ENCODE data around the gene M1AP. TPM values are rescaled to one million over a fixed set of nuclear protein-coding genes. Genes with fewer than 3 reads are reported as not detected.

Gene M1AP
- total and polyA plus RNA-seq, 4 donors, result 0.77 to 1.2 (median 0.88) TPM

DNA sequence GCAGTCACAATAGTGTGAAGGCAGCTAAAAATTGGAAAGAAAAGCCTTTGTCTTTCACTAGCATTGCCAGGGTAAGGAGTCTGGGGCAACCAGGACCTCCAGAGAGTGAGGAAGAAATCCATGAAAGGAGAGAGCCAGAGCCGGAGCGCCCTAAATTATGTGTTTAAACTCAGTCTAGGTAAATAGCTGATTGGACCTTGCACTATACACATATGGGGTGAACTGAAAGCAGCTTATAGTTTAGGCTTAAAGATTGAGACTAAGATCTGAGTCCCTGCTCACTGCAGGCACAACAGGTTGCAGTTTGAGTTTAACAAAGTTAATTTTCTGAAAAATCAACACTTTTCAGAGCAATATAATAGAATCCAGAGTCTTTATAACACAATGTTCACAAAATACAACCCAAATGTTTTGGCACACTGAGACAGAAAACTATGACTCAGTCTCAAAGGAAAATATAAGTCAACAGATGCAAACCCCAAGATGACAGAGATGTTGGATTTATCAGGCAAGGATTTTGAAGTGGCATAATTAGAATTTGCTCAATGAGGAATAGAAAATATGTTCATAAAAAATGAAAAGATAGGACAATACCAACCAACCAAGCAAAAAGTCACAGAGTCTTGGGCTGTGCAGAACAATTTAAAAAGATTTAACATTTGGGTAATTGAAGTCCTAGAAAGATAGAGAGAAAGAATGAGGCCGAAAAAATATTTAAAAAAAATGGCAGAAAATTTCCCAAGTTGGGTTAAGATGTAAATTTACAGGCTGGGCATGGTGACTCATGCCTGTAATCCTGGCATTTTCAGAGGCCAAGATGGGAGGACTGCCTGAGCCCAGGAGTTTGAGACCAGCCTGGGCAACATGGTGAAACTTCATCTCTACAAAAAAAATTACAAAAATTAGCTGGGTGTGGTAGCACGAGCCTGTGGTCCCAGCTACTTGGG lies 54.0 kb downstream of the M1AP start:
- Histone ChIP-seq H3K4me1 (ENCODE audit: control insufficient read depth in 5 of 5, insufficient read depth in 5 of 5, low read length in 5 of 5) (no peaks in the 10 kb centered on the region), H3K27ac (ENCODE audit: low read depth in 1 of 2, low read length in 1 of 2) (no peak overlapping the region), H3K36me3 (ENCODE audit: control insufficient read depth in 4 of 4, insufficient read depth in 4 of 4, low read length in 4 of 4) (no peaks in the 10 kb centered on the region), H3K9me3 (ENCODE audit: control insufficient read depth in 4 of 4, insufficient read depth in 3 of 4, low read length in 3 of 4) (no peaks in the 10 kb centered on the region), H3K4me3 (no peak overlapping the region), H3K27me3 (ENCODE audit: control insufficient read depth in 3 of 3, insufficient read depth in 3 of 3, low read length in 2 of 3) (peaks cover 0 to 13% (median 9%) of the 10 kb centered on the region in 3 donors), H3K9ac (ENCODE audit: insufficient read depth in 1 of 2, low read length in 2 of 2) (no peak overlapping the region)
- no peak for DNase-seq
- WGBS, 2 donors, result 81 to 88% methylated on average over 4 of the region's 4 CpGs
- no peak for ATAC-seq (ENCODE audit: insufficient read depth, low FRiP score)
- TF ChIP-seq, protein P1, sequence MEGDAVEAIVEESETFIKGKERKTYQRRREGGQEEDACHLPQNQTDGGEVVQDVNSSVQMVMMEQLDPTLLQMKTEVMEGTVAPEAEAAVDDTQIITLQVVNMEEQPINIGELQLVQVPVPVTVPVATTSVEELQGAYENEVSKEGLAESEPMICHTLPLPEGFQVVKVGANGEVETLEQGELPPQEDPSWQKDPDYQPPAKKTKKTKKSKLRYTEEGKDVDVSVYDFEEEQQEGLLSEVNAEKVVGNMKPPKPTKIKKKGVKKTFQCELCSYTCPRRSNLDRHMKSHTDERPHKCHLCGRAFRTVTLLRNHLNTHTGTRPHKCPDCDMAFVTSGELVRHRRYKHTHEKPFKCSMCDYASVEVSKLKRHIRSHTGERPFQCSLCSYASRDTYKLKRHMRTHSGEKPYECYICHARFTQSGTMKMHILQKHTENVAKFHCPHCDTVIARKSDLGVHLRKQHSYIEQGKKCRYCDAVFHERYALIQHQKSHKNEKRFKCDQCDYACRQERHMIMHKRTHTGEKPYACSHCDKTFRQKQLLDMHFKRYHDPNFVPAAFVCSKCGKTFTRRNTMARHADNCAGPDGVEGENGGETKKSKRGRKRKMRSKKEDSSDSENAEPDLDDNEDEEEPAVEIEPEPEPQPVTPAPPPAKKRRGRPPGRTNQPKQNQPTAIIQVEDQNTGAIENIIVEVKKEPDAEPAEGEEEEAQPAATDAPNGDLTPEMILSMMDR (IDR thresholded peaks at IDR 0.05; ENCODE audit: control extremely low read depth, extremely low read depth), result no peak

DNA sequence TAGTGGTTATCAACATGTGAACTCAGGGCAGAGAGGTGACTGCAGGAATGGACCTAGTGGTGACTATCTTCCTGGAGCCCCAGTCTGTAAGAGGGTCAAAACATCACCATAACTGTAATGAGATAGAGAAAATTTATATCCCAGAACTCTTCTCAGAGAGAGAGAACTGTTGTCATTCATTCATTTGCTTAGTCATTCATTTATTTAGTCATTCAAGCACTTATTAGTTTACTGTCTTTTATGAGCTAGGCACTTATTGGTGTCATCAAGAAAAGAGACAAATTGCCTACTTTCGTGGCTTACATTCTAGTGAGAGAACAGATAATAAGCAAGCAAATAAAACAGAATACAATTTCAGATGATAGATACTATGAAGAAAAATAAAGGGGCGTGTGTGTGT lies 59.5 kb downstream of the M1AP start:
- no peak for DNase-seq
- no peaks in the 10 kb centered on the region for H3K9me3 ChIP-seq (ENCODE audit: control insufficient read depth in 4 of 4, insufficient read depth in 3 of 4, low read length in 3 of 4)
- H3K4me1 ChIP-seq (ENCODE audit: control insufficient read depth in 5 of 5, insufficient read depth in 5 of 5, low read length in 5 of 5), result peaks cover 0 to 2% (median 0%) of the 10 kb centered on the region in 5 donors
- H3K9ac ChIP-seq (ENCODE audit: insufficient read depth in 1 of 2, low read length in 2 of 2), result no peak overlapping the region
- TF ChIP-seq, protein P1 (IDR thresholded peaks at IDR 0.05; ENCODE audit: control extremely low read depth, extremely low read depth), result no peak
- no peak overlapping the region for H3K27ac ChIP-seq (ENCODE audit: low read depth in 1 of 2, low read length in 1 of 2)
- no peak overlapping the region for H3K4me3 ChIP-seq
- no peak for ATAC-seq (ENCODE audit: insufficient read depth, low FRiP score)
- no peaks in the 10 kb centered on the region for H3K36me3 ChIP-seq (ENCODE audit: control insufficient read depth in 4 of 4, insufficient read depth in 4 of 4, low read length in 4 of 4)
- peaks cover 0 to 12% (median 11%) of the 10 kb centered on the region in 3 donors for H3K27me3 ChIP-seq (ENCODE audit: control insufficient read depth in 3 of 3, insufficient read depth in 3 of 3, low read length in 2 of 3)
- 69 to 76% methylated on average over 2 of the region's 2 CpGs for WGBS, 2 donors

DNA sequence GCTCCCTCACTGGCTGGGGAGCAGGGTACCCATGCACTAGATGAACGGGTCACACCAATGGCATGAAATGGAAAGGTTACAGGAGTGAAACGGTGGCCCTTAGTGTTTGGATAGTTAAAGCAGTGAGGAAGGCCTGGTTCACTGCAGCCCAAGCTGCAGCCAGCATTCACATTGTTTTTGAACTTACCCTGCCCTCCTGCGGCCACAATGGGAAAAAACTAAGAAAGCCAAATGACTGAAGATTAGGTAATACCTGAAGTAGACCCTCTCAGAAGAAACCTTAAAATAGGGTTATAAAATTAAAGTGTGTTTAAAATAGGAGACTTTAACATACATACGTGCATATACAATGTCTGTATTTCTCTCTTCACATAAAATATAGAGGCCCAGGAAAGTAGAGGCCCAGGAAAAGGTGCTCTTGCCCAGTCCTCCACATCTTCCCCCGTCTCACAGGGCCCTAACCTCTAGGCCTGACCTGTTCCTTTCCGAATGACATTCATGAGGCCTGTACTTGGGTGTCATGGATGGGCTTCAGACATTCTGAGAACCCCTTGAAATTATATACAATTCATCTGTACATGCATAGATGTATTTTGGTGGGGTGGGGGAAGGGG lies 60.4 kb downstream of the M1AP start:
- no peak overlapping the region for H3K27ac ChIP-seq (ENCODE audit: low read depth in 1 of 2, low read length in 1 of 2)
- H3K4me3 ChIP-seq, result no peak overlapping the region
- no peak overlapping the region for H3K9ac ChIP-seq (ENCODE audit: insufficient read depth in 1 of 2, low read length in 2 of 2)
- no peaks in the 10 kb centered on the region for H3K36me3 ChIP-seq (ENCODE audit: control insufficient read depth in 4 of 4, insufficient read depth in 4 of 4, low read length in 4 of 4)
- 18 to 21% methylated on average over 6 of the region's 6 CpGs for WGBS, 2 donors
- DNase-seq (peak; percentile 72 to 84 (median 81)), ATAC-seq (ENCODE audit: insufficient read depth, low FRiP score) (peak; percentile 85)
- TF ChIP-seq, protein P1 (IDR thresholded peaks at IDR 0.05; ENCODE audit: control extremely low read depth, extremely low read depth), result peak; percentile 58
- H3K27me3 ChIP-seq (ENCODE audit: control insufficient read depth in 3 of 3, insufficient read depth in 3 of 3, low read length in 2 of 3), result peaks cover 0 to 9% (median 7%) of the 10 kb centered on the region in 3 donors
- H3K9me3 ChIP-seq (ENCODE audit: control insufficient read depth in 4 of 4, insufficient read depth in 3 of 4, low read length in 3 of 4), result no peaks in the 10 kb centered on the region
- H3K4me1 ChIP-seq (ENCODE audit: control insufficient read depth in 5 of 5, insufficient read depth in 5 of 5, low read length in 5 of 5), result peaks cover 0 to 2% (median 0%) of the 10 kb centered on the region in 5 donors

Data from lung (tissue), 12 donors.